Peyer's patch (tissue), 4 donors: ENCODE results near the gene LIX1. TPM values are rescaled to one million over a fixed set of nuclear protein-coding genes. Genes with fewer than 3 reads are reported as not detected.

Experiments
- DNase-seq, 3 donors: peaks; one replicate each; pipeline ENCODE4 v3.0.0-alpha.2; 2017 to 2019
- H3K27ac ChIP-seq, 4 donors: fragments of 200-600 bp; sonication (generic); one replicate each; pipeline ENCODE4 v1.5.1; 2016 to 2019
- H3K27me3 ChIP-seq, 2 donors: fragments of 200-600 bp; sonication (generic); one replicate each; pipeline ENCODE4 v1.5.1; 2019
- H3K36me3 ChIP-seq, 3 donors: fragments of 200-600 bp; sonication (generic); one replicate each; pipeline ENCODE4 v1.5.1; 2016 to 2019
- H3K4me1 ChIP-seq, 4 donors: fragments of 200-600 bp; sonication (generic); one replicate each; pipeline ENCODE4 v1.5.1; 2016 to 2019
- H3K4me3 ChIP-seq, 4 donors: fragments of 200-600 bp; sonication (generic); 1 replicate in 3 of 4; 2 replicates in 1 of 4; pipeline ENCODE4 v1.5.1; 2016 to 2019; ENCODE audit warnings: mild to moderate bottlenecking in 1 of 4
- H3K9me3 ChIP-seq, 4 donors: fragments of 200-600 bp; sonication (generic); one replicate each; pipeline ENCODE4 v1.5.1; 2016 to 2019; ENCODE audit warnings: mild to moderate bottlenecking in 1 of 4
- CTCF ChIP-seq, 6 experiments: fragments of 450-650 bp in 4 of 6; fragments of 200-600 bp in 2 of 6; sonication (generic) in 1 of 6; IDR thresholded peaks; one replicate each; pipeline ENCODE4 v1.5.1; 2017 to 2019; ENCODE audit warnings: antibody characterized with exemption in 6 of 6, mild to moderate bottlenecking in 3 of 6, moderate library complexity in 1 of 6
- POLR2A ChIP-seq, 2 donors: fragments of 450-650 bp; IDR thresholded peaks; one replicate each; pipeline ENCODE4 v1.5.1; 2017; ENCODE audit warnings: antibody characterized with exemption in 2 of 2, mild to moderate bottlenecking in 2 of 2, moderate library complexity in 2 of 2
- total RNA-seq, 4 donors: library from RNA; depleted of rRNA; stranded (reverse); fragments of >200 nt; gene quantifications; one replicate each; pipeline ENCODE4 v1.1.0, GENCODE V29; 2016

LIX1 gene
- total RNA-seq, 4 donors from 2014 or later = 0.13 TPM; not detected in 3

GRCh38 chr5:97124335-97124734 is 18.1 kb downstream of the LIX1 start:
- H3K9me3 ChIP-seq = no peaks in the 10 kb centered on the region
- H3K36me3 ChIP-seq = no peaks in the 10 kb centered on the region
- no peaks in the 10 kb centered on the region for H3K4me1 ChIP-seq
- no peak overlapping the region for H3K27ac ChIP-seq
- H3K4me3 ChIP-seq = no peak overlapping the region
- no peak for DNase-seq
- H3K27me3 ChIP-seq = no peaks in the 10 kb centered on the region
- TF ChIP-seq CTCF (IDR thresholded peaks at IDR 0.05) (no peak), POLR2A (IDR thresholded peaks at IDR 0.05) (no peak)

- Histone ChIP-seq H3K27ac (no peak overlapping the region), H3K4me1 (no peaks in the 10 kb centered on the region)
- no peak for TF ChIP-seq CTCF (IDR thresholded peaks at IDR 0.05)
- TF ChIP-seq POLR2A (IDR thresholded peaks at IDR 0.05) = no peak
Observed at GRCh38 chr5:97121848-97122247, 20.6 kb downstream of the LIX1 start.

GRCh38 chr5:97120195-97120594 is 22.2 kb downstream of the LIX1 start:
- H3K4me1 ChIP-seq = no peaks in the 10 kb centered on the region
- no peak overlapping the region for H3K4me3 ChIP-seq
- no peak for DNase-seq
- no peaks in the 10 kb centered on the region for H3K27me3 ChIP-seq
- no peaks in the 10 kb centered on the region for H3K36me3 ChIP-seq
- no peak for TF ChIP-seq CTCF (IDR thresholded peaks at IDR 0.05)
- no peak for TF ChIP-seq POLR2A (IDR thresholded peaks at IDR 0.05)
- no peaks in the 10 kb centered on the region for H3K9me3 ChIP-seq
- H3K27ac ChIP-seq = no peak overlapping the region

More at GRCh38 chr5:97121848-97122247, 20.6 kb downstream of the LIX1 start:
- Histone ChIP-seq H3K36me3 (no peaks in the 10 kb centered on the region), H3K4me3 (no peak overlapping the region), H3K27me3 (no peaks in the 10 kb centered on the region), H3K9me3 (no peaks in the 10 kb centered on the region)
- DNase-seq = no peak

GRCh38 chr5:97119007-97119390 is 23.4 kb downstream of the LIX1 start:
- no peak for DNase-seq
- H3K4me3 ChIP-seq = no peak overlapping the region
- TF ChIP-seq CTCF (IDR thresholded peaks at IDR 0.05) = no peak
- TF ChIP-seq POLR2A (IDR thresholded peaks at IDR 0.05) = no peak
- H3K27ac ChIP-seq = no peak overlapping the region
- no peaks in the 10 kb centered on the region for H3K4me1 ChIP-seq
- no peaks in the 10 kb centered on the region for H3K27me3 ChIP-seq
- no peaks in the 10 kb centered on the region for H3K36me3 ChIP-seq
- no peaks in the 10 kb centered on the region for H3K9me3 ChIP-seq

- Histone ChIP-seq H3K4me1 (no peaks in the 10 kb centered on the region), H3K9me3 (no peaks in the 10 kb centered on the region), H3K27ac (no peak overlapping the region), H3K27me3 (no peaks in the 10 kb centered on the region), H3K4me3 (no peak overlapping the region), H3K36me3 (no peaks in the 10 kb centered on the region)
- TF ChIP-seq POLR2A (IDR thresholded peaks at IDR 0.05) (no peak), CTCF (IDR thresholded peaks at IDR 0.05) (no peak)
- DNase-seq = no peak
Observed at GRCh38 chr5:97118261-97119006, 24.0 kb downstream of the LIX1 start.
